ENCODE results near the gene ADAMTS7.

- TF ChIP-seq CBX2 (IDR thresholded peaks at IDR 0.05; ENCODE audit: borderline replicate concordance, low read depth) (no peak), SMC3 (IDR thresholded peaks at IDR 0.05) (no peak), MAX (IDR thresholded peaks at IDR 0.05) (no peak), POLR2A (IDR thresholded peaks at IDR 0.05; ENCODE audit: low read length) (no peak), REST (IDR thresholded peaks at IDR 0.05) (no peak), MYC (IDR thresholded peaks at IDR 0.05; ENCODE audit: borderline replicate concordance, low read length) (no peak), ELK1 (IDR thresholded peaks at IDR 0.05; ENCODE audit: low read depth, low read length) (no peak), CTCF (IDR thresholded peaks at IDR 0.05) (no peak)
These were observed 19.4 kb upstream of the ADAMTS7 start for GRCh38 chr15:78830514-78831228.

Measured in A549 (cell line).